Activated CD4-positive, alpha-beta T cell treated with anti-CD3 and anti-CD28 coated beads, Interleukin-2, amount 50 U/mL, for 24 hours (primary cell): ENCODE data around the gene AMBRA1.

Experiments
- DNase-seq, 2 donors: peaks; one replicate each; pipeline ENCODE4 v3.0.0-alpha.2; 2020; ENCODE audit warnings: low read depth in 1 of 2, low spot score in 1 of 2

The AMBRA1 gene

GRCh38 chr11:46508360-46508759 lies 85.5 kb downstream of the AMBRA1 start:
- DNase-seq, result no peak

DNA sequence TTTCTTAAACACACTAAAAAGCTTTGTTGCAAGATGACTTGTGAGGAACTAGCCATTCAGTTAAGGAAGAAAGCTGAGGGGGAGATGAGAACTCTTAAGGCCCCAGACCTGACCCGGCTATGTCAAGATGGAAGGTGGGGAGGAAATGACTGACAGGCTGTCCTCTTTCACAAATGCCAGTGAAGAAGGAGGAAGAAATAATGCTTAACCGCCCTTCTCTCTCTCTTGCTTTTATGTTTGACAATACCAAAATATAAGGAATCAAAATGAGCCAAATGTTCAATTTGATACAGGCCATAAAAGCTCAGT lies 87.4 kb downstream of the AMBRA1 start:
- DNase-seq, result no peak

- DNase-seq, result no peak
Observed at GRCh38 chr11:46505741-46506482, 87.9 kb downstream of the AMBRA1 start.

GRCh38 chr11:46504817-46505613 lies 88.8 kb downstream of the AMBRA1 start:
- DNase-seq, result no peak

- DNase-seq, result no peak
Observed at GRCh38 chr11:46499821-46500220, 94.0 kb downstream of the AMBRA1 start.

GRCh38 chr11:46498968-46499367 lies 94.9 kb downstream of the AMBRA1 start:
- DNase-seq, result no peak

GRCh38 chr11:46498179-46498578 lies 95.6 kb downstream of the AMBRA1 start:
- no peak for DNase-seq

GRCh38 chr11:46497498-46497897 lies 96.3 kb downstream of the AMBRA1 start:
- DNase-seq, result no peak

GRCh38 chr11:46493791-46494190 lies 100.0 kb downstream of the AMBRA1 start:
- no peak for DNase-seq

DNA sequence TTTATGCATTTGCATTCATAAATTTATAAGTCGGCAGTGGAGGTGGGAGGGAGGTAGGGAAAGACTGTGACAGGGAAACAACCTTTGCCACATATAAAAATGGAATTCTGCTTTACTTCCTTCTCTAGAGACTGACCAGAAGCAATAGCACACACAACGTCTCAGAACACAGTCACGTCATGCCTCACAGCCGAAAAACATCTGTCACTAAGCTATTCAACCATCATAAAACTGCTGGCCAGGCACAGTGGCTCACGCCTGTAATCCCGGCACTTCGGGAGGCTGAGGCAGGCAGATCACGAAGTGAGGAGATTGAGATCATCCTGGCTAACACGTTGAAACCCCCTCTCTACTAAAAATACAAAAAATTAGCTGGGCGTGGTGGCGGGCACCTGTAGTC lies 101.3 kb downstream of the AMBRA1 start:
- no peak for DNase-seq

DNA sequence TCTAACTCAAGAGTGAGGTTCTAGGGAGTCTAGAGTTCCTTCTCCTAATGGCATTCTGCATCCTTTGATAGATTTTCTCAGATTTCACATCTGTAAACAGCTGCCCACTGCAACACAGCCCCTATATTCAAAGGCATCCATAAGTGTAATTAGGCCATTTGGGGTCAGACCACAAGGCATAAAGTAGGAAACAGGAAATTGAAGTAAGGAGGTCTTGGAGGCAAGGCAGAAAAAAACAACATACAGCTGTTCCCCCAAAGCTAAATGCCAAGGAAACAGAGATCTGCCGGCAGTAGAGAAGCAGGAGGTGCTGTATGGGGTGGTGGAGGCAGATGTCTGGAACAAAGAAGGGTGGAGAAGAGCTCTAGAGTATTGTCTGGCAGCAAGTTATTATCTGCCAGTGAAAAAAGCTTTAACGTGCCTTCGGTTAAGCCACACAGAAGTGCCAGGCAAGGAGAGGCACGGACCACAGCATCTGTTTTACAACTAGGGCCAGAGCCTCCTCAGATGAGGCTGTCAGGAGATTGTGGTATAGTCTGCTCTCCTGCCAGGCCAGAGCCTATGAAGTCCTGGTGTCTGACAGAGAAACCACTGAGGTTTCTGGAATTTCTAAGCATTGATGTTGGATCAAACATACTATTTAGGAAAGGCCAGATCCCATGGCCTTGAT lies 102.0 kb downstream of the AMBRA1 start:
- no peak for DNase-seq

DNA sequence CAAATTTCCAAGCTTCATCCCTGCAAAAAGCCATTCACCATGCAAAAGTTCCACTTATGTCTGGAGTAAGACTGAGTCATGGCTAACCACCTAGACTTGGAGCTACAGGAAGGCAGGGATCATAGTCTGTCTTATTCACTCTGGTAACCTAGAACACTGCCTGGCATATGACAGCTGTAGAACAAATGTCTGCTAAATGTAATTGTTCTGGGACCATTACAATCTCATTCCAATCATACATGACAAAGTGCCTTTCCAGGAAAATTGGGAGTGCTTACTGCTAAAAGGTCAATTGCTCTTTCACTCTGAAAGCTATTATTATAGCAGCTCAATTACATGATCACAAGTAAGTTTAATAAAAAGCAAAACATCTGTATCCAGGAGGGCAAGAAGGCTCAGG lies 103.2 kb downstream of the AMBRA1 start:
- DNase-seq, result no peak

DNA sequence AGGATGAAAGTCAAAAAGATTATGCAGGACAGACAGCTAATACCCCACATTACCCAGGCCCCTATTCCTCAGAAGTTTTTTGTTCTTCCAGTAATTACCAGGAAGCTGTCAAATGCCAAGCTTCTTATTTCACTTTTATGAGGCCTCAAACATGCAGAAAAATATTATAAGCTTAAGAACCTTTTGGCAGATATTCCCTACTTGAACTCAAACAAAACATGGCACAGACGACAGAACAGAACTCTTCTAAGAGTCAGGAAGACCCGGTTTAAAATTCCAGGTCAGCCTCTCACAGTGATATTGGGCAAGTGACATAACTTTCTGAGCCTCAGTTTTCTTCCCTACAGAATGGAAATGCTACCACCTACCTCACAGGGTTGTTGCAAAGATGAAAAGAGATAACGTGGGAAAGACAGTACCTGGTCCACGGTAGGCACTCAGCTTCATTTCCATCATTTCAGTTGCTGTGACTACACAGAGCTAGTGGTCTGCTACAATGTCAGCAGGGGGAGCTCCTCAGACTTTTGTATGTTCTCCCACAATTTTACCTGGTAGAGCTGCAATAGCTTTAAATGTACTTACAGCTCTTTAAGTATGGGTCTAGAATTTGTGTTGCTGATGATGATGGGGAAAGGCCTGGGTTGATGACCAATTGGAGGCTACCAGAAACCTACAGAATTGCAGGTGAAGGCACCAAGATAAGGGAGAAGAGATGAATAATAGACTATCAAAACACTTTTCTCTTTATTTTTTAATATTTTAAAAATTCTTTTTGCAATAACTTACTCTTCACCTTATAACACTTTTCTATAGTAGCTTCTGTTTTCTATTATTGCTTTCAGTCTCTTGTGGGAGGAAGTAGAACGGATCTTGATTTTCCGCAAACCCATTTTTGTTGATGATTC lies 103.9 kb downstream of the AMBRA1 start:
- peak in 1 of 2 donors; percentile 19 for DNase-seq

DNA sequence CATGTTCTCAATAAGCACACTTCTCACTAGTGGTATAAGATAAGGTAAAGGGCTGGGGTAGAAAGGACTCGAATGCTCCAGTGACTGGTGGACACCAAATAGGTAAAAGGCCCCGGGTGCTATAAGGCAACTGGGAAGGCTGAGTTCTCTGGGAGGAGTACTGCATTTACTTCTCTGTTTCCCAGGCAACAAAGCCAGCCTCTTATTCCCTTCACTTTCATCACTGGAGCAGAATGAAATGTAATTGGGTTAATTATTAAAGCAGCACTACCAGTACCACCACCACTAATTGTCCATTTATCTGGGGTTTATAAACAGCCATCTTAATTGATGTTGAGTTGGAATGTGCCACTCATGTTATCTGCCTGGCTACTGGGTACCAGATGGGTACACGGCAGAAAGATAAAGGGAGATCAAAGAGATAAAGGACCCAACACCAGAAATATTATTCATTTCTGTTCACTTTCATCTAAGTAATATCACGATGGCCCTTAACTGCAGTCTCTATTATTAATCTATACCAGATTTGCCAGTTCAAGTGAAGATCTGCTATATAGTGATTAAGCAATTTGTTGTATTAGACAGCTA lies 107.9 kb downstream of the AMBRA1 start:
- no peak for DNase-seq

DNA sequence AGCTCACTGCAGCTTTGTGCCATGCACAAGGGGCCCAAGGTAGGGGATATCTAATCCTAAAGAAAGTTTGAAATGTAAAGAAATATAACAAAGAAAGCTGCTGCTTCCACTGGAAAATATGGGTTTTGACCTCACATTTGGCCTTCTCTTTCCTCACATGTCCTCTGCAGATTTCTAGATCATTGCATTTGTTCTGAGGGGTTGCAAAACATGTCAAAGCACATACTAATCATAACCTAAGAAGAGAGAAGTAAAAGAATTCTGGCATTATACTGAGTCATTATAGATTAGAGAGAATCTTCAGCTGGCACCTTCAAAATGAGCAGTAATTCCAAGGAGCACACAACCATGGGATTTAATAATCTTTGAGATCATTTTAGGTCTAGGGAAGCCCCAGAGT lies 109.7 kb downstream of the AMBRA1 start:
- DNase-seq, result no peak

DNA sequence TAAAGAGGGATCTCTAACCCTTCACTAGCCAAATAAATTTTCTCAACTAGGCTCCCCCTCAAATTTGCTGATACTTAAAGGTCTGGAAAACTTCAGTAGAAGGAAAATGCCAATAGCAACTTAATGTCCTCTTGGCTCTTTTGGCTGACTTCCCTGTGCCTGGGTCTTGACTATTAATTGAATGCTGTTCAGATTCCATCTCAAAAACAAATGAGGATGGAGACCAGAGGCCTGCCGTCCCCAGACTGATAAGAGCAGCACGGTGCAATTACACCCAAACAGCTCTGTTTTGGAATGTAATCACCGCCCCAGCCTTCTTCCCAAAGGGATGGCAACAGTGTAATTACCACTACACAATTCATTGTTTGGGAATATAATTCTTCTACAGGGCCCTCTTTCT lies 112.9 kb downstream of the AMBRA1 start:
- DNase-seq, result no peak

DNA sequence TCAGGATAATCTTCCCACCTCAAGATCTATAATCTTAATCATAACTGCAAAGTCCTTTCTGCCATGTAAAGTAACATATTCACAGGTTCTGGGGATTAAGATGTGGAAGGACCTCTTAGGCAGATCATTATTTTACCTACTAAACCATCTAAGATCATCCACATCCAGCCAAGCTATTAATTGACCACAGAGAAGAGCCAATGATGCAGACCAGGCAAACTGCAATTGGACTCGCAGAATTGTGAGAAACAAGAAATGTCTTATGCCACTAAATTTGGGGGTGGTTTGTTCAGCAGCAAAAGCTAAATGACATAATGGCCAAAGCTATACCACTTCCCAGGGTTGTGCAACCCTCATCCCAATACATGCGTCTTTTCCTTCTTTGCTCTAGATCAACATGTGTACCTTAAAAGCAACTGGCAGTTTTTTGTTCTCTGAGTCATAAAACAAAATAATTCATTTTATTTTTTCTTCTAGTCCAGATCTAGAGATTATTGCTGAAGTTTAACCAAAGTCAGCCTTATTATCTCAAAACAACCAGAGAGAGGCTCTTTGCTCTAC lies 113.6 kb downstream of the AMBRA1 start:
- DNase-seq, result no peak

DNA sequence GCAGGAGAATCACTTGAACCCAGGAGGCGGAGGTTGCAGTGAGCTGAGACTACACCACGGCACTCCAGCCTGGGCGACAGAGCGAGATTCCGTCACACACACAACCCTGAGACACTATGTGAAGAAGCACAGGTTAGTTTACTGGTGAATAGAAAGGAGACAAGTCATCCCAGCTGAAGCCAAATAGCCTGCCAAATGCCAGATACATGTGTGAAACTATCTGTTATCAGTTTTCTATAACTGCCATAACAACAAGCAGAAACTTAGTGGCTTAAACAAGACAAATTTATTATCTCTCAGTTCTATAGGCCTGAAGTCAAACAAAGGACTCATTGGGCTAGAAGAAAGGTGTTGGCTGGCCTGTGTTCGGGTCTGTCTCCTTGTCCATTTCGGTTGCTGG lies 114.2 kb downstream of the AMBRA1 start:
- no peak for DNase-seq

- no peak for DNase-seq
Observed at GRCh38 chr11:46478196-46478595, 115.6 kb downstream of the AMBRA1 start.

DNA sequence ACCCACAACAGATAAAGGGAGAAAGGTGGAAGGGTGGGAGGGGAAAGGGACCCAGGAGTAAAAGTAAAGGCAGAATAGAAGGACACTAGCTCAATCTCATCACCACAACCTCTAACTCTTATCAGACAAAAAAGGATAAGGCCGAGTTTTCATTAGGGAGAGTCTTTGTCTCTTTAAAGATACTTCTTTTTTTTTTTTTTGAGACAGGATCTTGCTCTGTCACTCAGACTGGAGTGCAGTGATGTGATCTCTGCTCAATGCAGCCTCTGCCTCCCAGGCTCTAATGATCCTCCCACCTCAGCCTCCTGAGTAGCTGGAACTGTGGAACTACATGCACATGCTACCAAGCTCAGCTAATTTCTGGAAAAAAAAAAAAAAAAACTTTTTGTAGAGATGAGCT lies 116.7 kb downstream of the AMBRA1 start:
- no peak for DNase-seq
